OCI-LY1 (cell line): ENCODE data around the gene TESK2.

Experiments used
- H2AFZ ChIP-seq: fragments of 200-600 bp; sonication (generic), shearing (Covaris generic); 2 replicates; pipeline ENCODE4 v1.6.0; 2014; ENCODE audit warnings: antibody characterized with exemption, mild to moderate bottlenecking, low read length
- H3F3A ChIP-seq: fragments of 200-600 bp; sonication (generic), shearing (Covaris generic); 2 replicates; pipeline ENCODE4 v1.6.0; 2014; ENCODE audit warnings: mild to moderate bottlenecking, antibody characterized with exemption, low read length, moderate library complexity; ENCODE audit not compliant: insufficient read depth
- H3K27ac ChIP-seq: fragments of 200-600 bp; sonication (generic); 2 replicates; pipeline ENCODE4 v1.5.1; 2014; ENCODE audit warnings: low read length, mixed run types, mild to moderate bottlenecking, low read depth; ENCODE audit not compliant: poor library complexity, severe bottlenecking
- H3K27me3 ChIP-seq: fragments of 200-600 bp; sonication (generic); 2 replicates; pipeline ENCODE4 v1.6.0; 2014; ENCODE audit warnings: antibody characterized with exemption, mild to moderate bottlenecking, low read length, moderate library complexity; ENCODE audit not compliant: insufficient read depth
- H3K36me3 ChIP-seq: fragments of 200-600 bp; sonication (generic); 2 replicates; pipeline ENCODE4 v1.6.1; 2014; ENCODE audit warnings: mild to moderate bottlenecking, antibody characterized with exemption, low read length, moderate library complexity, mixed read lengths; ENCODE audit not compliant: insufficient read depth
- H3K4me1 ChIP-seq: fragments of 200-600 bp; sonication (generic); 2 replicates; pipeline ENCODE4 v1.5.1; 2014; ENCODE audit warnings: mild to moderate bottlenecking, low read length, moderate library complexity; ENCODE audit not compliant: insufficient read depth, severe bottlenecking
- H3K4me2 ChIP-seq: fragments of 200-600 bp; sonication (generic), shearing (Covaris generic); 2 replicates; pipeline ENCODE4 v1.6.1; 2014; ENCODE audit warnings: low read length
- H3K4me3 ChIP-seq: fragments of 200-600 bp; sonication (generic); 2 replicates; pipeline ENCODE4 v1.5.1; 2014; ENCODE audit warnings: low read length, low read depth, mild to moderate bottlenecking, mixed read lengths; ENCODE audit not compliant: poor library complexity, severe bottlenecking
- H3K79me2 ChIP-seq: fragments of 200-600 bp; shearing (Covaris generic); 2 replicates; pipeline ENCODE4 v1.6.1; 2016; ENCODE audit warnings: mixed run types, low read length, mixed read lengths; ENCODE audit not compliant: insufficient read depth
- H3K9ac ChIP-seq: fragments of 200-600 bp; sonication (generic), shearing (Covaris generic); 2 replicates; pipeline ENCODE4 v1.6.1; 2014; ENCODE audit warnings: mild to moderate bottlenecking, low read length, mixed read lengths
- H3K9me2 ChIP-seq: fragments of 200-600 bp; sonication (generic), shearing (Covaris generic); 2 replicates; pipeline ENCODE4 v1.6.1; 2014; ENCODE audit warnings: low read depth, mild to moderate bottlenecking, low read length, mixed read lengths
- H3K9me3 ChIP-seq: fragments of 200-600 bp; shearing (Covaris generic); 2 replicates; pipeline ENCODE4 v1.6.1; 2014; ENCODE audit warnings: low read length, mixed read lengths
- H4K20me1 ChIP-seq: fragments of 200-600 bp; sonication (generic), shearing (Covaris generic); 2 replicates; pipeline ENCODE4 v1.6.0; 2016; ENCODE audit warnings: mild to moderate bottlenecking, low read length; ENCODE audit not compliant: insufficient read depth
- EZH2 ChIP-seq: fragments of 200-600 bp; sonication (generic), shearing (Covaris generic); IDR thresholded peaks from 2 replicates; pipeline ENCODE4 v1.8.0; 2017; ENCODE audit warnings: borderline replicate concordance, mixed run types, mild to moderate bottlenecking, antibody characterized with exemption, low read length, moderate library complexity, mixed read lengths
- TF ChIP-seq, protein P1 (sequence below): fragments of 200-600 bp; sonication (generic), shearing (Covaris generic); IDR thresholded peaks from 2 replicates; pipeline ENCODE4 v1.5.1; 2017; ENCODE audit warnings: mild to moderate bottlenecking, antibody characterized with exemption, low read length, moderate library complexity, mixed read lengths

TESK2 gene

DNA sequence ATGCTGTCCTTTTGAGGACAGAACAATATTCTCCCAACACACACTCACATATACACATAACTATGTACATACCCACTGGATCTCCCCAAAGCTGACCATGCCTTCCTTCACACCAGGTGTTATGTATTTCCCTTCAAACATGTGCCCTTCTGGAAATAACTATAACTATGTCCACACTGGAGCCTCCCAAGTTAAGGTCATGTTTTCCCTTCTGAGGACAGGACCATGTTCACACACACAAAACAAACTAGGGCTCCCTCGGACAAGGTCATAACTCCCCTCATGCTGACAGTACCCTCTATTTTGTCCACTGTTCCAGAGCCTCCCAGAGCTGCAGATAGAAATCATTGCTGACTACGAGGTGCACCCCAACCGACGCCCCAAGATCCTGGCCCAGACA lies 16.9 kb upstream of the TESK2 start:
- H3K9me2 ChIP-seq, result no peaks in the 10 kb centered on the region
- no peak overlapping the region for H3K27ac ChIP-seq
- no peaks in the 10 kb centered on the region for H3K27me3 ChIP-seq
- H4K20me1 ChIP-seq, result no peaks in the 10 kb centered on the region
- peaks cover 62% of the 10 kb centered on the region for H3K36me3 ChIP-seq
- no peaks in the 10 kb centered on the region for H3K4me1 ChIP-seq
- no peak overlapping the region for H3K4me3 ChIP-seq
- no peak overlapping the region for H3K9ac ChIP-seq
- H3F3A ChIP-seq, result no peaks in the 10 kb centered on the region
- H3K4me2 ChIP-seq, result no peak overlapping the region
- H2AFZ ChIP-seq, result no peak overlapping the region
- H3K9me3 ChIP-seq, result no peaks in the 10 kb centered on the region
- H3K79me2 ChIP-seq, result no peaks in the 10 kb centered on the region
- TF ChIP-seq, protein P1, sequence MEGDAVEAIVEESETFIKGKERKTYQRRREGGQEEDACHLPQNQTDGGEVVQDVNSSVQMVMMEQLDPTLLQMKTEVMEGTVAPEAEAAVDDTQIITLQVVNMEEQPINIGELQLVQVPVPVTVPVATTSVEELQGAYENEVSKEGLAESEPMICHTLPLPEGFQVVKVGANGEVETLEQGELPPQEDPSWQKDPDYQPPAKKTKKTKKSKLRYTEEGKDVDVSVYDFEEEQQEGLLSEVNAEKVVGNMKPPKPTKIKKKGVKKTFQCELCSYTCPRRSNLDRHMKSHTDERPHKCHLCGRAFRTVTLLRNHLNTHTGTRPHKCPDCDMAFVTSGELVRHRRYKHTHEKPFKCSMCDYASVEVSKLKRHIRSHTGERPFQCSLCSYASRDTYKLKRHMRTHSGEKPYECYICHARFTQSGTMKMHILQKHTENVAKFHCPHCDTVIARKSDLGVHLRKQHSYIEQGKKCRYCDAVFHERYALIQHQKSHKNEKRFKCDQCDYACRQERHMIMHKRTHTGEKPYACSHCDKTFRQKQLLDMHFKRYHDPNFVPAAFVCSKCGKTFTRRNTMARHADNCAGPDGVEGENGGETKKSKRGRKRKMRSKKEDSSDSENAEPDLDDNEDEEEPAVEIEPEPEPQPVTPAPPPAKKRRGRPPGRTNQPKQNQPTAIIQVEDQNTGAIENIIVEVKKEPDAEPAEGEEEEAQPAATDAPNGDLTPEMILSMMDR, result no peak
- TF ChIP-seq EZH2, result no peak

DNA sequence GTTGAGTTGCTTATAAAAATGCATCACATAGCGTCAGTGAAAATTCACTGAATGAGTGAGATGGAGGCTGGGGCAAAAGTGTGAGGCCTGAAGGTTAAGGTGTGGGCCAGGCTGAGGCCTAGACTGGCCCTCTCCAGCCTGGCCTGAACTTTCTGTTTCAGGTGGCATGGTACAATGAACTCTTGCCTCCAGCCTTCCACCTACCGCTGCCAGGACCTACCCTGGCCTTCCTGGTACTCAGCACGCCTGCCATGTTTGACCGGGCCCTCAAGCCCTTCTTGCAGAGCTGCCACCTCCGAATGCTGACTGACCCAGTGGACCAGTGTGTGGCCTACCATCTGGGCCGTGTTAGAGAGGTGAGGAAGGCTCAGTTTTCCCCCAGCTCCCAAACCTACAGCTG lies 16.2 kb upstream of the TESK2 start:
- Histone ChIP-seq H3K4me1 (no peaks in the 10 kb centered on the region), H3K4me3 (no peak overlapping the region), H3K9me2 (no peaks in the 10 kb centered on the region), H4K20me1 (no peaks in the 10 kb centered on the region), H3K27ac (no peak overlapping the region), H3K79me2 (no peaks in the 10 kb centered on the region), H3K27me3 (no peaks in the 10 kb centered on the region), H3K36me3 (peaks cover 55% of the 10 kb centered on the region), H3F3A (no peaks in the 10 kb centered on the region), H3K4me2 (no peak overlapping the region), H3K9ac (no peak overlapping the region), H3K9me3 (no peaks in the 10 kb centered on the region), H2AFZ (no peak overlapping the region)
- TF ChIP-seq, protein P1, result no peak
- TF ChIP-seq EZH2, result no peak

DNA sequence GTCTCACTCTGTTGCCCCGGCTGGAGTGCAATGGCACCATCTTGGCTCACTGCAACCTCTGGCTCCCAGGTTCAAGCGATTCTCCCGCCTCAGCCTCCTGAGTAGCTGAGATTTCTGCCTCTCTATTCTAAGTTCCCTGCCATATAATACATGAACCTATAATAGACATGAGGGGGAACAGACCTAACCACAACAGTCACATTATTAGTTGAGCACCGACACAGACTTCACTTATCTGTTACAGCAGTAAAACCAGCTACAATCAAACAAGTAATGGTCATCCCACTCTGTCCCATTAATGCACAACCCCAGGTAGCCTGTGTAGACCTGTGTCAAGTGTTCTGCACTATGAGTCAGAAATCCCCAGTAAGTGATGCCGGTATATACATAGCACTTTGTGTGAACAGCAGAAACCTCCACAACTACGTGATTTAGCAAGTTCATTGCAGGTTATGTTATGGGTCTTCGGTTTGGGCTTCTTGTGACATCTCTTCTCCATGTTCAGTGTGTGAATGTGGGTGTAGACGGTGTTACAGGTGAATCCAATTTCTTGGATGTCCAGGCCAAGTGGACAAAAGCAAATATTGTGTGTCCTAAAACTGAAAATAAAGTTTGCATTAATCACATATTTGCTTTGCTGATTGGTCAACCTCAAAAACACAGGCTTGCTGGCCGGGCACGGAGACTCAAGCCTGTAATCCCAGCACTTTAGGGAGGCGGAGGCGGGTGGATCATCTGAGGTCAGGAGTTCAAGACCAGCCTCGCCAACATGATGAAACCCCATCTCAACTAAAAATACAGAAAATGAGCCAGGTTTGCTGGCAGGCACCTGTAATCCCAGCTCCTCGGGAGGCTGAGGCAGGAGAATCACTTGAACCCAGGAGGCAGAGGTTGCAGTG lies 12.7 kb upstream of the TESK2 start:
- Histone ChIP-seq H3K9me2 (no peaks in the 10 kb centered on the region), H3K9ac (no peak overlapping the region), H3K79me2 (no peaks in the 10 kb centered on the region), H3K4me2 (no peak overlapping the region), H3F3A (no peaks in the 10 kb centered on the region), H3K9me3 (no peaks in the 10 kb centered on the region), H3K27me3 (no peaks in the 10 kb centered on the region), H3K4me3 (no peak overlapping the region), H2AFZ (no peak overlapping the region), H3K36me3 (peaks cover 20% of the 10 kb centered on the region; the same call in 1 of the 2 replicates), H3K4me1 (peaks cover 22% of the 10 kb centered on the region), H3K27ac (no peak overlapping the region), H4K20me1 (no peaks in the 10 kb centered on the region)
- TF ChIP-seq, protein P1, result no peak
- no peak for TF ChIP-seq EZH2
